NCI-H187 treated with DMSO at 0.1 percent for 48 hours (cell line): Measurements from ENCODE around the gene KLHDC4.
"Not testable (repeated sequence)": the region's sequence is repeated elsewhere in the genome, so short reads cannot be mapped to it uniquely, and the experiment has no call there.

Source experiments
- DNase-seq: peaks from one replicate; lab custom pipeline; 2025; lab: John Stamatoyannopoulos, UW

KLHDC4 gene

DNA sequence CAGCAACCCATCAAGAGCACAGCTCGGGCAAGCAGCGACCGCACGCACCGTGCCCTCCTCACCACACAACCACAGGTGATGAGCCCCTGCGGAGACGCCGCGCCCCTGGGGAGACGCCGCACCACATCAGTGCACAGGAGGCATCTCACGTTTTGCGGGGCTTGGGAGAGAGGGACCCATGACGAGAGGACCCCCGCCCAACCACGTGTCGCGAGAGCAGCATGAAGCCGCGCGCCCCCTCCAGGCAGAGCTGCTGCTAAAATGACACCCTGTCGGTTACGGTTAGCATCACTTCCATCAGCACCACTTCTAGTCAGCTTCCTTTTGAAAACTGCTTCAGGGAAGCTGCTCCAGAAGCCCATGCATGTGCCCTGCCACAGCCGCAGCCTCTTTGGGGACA, 45.3 kb downstream of the KLHDC4 start:
- DNase-seq = no peak

DNA sequence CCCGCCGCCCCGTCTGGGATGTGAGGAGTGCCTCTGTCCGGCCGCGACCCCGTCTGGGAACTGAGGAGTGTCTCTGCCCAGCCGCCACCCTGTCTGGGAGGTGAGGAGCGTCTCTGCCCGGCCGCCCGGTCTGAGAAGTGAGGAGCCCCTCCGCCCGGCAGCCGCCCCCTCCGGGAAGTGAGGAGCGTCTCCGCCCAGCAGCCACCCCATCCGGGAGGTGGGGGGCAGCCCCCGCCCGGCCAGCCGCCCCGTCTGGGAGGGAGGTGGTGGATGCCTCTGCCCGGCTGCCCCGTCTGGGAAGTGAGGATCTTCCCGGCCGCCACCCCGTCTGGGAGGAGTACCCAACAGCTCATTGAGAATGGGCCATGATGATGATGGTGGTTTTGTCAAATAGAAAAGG, 47.0 kb downstream of the KLHDC4 start:
- not testable (repeated sequence) for DNase-seq

DNA sequence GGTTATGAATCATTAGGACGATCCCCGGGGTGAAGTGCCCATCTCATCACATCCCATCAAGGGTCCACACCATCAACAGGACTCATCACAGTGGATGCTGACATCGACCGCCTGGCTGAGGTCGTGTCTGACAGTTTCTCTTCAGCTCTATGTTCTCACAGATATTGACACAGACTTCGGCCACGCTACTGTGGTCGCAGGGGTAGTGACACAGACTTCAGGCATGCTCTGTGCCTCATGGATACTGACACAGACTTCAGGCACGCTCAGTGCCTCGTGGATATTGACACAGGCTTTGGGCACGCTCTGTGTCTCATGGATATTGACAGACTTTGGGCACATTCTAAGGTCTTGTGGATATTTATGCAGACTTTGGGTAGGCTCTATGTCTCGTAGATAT, 50.1 kb downstream of the KLHDC4 start:
- DNase-seq = no peak

DNA sequence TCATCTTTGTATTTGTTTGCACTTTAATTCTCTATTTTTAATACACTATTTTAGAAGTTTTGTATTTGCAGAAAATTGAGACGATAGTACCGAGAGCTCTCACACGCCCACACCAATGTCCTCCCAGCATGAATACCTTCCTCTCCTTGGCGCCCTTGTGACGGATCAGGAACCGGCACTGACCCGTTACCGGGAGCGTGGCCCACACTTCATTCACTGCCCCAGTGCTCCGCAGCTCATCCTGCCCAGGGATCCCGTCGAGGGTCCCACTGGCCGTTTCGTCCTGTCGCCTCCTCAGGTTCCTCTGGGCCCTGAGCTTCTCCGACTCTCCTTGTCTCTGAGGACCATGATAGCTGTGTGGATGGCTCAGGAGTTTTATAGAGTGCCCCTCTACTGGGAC, 50.6 kb downstream of the KLHDC4 start:
- no peak for DNase-seq

DNA sequence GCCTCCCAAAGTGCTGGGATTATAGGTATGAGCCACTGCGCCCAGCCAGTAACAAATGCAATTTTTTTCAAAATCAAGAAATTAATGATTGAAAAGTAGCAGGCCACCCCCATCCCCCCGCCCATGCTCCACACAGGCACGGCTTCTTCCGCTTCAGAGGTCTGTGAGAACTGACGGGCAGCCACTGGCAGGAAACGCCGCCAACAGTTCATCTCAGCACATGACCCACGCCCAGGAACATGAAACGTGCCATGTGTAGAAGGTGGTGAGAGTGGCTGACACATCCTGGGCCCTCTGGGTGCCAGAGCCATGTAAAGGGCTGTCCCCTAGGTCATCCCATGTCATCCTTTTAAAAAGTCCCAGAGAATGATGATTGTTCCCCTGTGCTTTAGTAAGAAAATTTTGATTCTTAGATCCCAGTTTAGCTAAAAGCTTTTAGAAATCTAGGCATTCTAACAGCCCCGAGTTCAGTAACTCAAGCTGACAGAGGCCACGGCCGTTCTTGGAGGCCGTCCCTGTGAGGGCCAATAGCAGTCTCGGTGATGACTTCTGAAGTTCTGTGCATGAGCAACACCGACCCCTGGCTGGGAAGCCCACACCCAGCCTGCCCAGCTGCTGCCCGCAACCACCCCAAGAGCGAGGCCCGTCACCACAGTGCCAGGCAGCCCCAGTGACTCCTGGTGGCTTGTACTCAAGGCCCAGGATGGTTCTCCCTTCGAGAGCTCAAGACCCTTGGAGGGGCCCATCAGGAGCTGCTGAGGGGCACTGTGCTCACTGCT, 52.1 kb downstream of the KLHDC4 start:
- DNase-seq = no peak

DNA sequence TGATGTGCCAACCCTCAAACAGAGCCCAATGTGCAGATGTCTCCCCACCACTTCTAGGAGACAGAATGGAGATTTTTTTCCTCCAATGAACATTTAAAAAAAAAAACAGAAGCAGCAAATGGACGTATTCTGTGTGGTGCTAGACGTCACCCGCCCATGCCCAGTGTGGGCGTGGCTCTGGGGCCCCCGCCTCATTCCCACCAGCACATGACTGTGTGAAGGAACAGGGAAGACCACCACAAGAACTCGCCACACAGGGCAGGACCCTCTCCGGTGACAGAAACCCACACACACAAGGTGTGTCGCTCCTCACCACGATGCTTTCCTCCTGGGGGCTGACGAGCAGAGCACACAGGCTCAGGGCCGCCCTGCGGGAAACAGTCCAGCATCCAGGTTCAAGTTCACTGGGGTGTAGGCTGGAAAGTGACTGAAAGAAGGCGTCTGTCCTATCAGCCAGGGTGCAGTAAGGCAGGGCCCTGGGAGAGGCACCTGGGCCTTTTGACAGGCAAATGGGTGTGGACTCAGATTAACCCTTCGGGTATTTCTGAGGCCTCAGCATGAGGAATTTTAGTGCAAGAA, 53.5 kb downstream of the KLHDC4 start:
- no peak for DNase-seq

DNA sequence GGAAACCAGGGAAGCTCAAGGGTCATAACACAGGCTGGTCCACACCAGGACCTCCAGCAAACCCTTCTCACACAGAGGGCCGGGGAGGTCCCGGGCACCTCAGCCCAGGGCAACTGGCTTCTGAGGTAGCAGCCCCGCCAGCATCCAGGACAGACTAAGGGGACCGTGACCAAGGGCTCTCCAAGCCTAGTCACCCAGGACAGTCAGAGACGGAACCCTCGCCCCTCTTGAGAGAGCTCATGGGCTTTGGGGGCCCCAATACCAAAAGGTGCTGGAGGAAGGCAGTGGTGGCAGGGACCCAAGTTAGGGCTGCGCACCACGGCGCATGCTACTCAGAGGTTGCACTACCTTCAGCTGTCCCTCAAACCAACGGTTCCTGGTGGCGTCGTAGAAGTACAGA, 54.9 kb downstream of the KLHDC4 start:
- no peak for DNase-seq

DNA sequence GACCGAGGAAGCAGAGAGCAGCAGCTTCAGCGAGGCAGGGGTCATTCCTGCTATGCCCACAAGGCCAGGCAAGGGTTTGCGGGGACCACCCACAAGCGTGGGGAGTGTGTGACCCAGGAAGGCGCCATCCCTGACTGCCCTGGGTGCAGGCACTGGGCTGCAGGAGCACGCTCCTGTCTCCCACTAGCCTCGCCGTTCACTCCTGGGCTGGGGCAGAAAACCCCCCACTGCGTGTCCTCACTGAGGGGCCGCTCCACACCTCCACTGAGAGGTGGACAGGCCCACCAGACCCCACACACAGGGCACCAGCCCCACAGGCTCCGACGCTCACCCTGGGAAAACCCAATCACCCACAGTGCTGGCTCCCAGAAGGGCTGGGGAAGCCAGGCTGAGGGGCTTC, 56.1 kb downstream of the KLHDC4 start:
- DNase-seq = no peak

DNA sequence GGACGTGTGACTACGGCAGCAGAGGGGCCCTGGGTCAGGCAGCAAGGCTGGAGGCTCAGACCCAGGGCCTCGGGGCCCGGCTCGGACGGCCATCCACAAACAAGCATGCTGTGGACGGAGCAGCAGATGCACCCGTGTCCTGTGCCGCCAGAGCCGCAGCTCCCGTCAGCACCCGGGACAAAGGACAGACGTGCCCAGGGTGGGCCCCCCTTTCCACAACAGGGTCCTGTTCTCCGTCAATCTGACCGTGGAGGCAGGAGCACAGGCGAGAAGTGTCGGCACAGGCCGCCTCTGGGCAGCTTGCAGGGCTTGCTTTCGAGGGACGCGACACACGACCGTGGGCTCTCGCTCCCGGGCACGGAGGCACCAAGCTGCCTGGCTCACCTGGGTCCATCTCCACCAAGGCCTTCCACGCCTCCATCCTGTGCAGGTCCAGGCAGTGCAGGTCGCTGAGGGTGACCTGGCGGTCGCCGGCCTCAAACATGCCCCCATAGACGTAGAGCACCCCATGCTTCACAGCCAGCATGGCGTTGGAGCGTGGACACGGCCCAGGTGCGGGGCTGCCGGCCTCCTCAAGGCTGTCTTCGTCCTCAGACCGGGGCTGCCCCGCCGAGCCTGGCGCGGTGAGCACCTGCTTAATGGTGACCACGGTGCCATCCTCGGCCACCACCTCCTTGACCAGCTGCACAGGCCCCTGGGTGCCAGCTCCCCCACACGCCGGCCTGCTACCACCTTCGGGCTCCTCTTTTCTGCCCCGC, 56.7 kb downstream of the KLHDC4 start:
- DNase-seq = no peak

DNA sequence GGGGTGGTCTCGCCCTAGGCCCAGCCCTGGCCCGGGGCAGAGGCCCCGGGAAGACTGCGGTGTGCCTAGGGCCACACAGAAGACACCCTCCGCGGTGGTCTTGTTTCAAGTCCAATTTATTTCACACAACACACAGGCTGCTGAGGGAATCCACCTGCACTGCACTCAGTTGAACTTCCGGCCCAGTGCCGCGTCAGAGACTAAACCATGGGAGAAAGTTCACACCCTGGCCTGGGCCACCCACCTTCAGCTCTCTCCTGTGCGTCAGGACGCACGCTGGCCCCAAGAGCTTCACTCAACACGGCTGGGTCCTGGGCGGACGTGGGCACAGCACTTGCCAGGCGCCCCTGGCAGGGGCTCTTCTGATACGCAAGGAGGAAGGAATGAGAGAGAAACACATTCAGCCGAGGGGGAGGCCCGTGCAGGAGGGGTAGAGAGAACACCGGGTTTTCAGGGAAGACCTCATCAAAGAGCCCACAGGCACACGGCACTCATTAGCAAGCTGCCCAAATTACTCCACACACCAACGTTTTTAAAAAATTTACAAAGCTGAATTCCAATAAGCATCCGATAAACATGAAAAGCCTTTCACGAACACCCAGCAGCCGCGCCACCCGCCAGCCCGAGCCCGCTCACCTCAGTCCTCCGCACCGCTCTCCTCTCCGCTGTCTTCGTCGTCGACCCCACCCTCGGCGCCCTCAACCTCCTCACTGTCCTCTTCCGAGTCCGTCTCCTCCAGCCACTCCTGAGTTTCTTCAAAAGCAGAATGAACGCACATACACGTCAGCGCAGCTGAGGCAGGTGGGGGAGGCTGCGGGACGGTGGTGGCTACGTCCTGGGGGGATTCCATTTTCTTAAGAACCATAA, 57.8 kb downstream of the KLHDC4 start:
- DNase-seq = no peak

DNA sequence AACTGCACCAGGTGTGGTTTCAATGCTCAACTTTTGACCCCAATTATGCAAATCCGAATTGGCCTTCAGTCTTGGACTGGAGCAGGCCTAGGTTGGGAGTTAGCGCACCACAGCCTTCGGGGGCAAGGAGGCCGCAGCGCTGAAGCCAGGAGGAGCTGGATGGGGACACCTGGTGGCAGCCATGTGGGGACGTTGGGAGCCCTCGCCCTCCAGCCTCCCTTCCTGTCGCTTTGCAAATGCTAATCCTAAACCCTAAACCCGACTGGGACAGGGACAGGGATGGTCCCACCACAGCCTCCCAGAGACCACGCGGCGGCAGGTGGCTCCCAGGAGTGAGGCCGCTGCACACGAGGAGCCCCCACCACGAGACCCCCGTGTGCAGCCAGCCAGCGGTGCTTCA, 58.7 kb downstream of the KLHDC4 start:
- DNase-seq = no peak

DNA sequence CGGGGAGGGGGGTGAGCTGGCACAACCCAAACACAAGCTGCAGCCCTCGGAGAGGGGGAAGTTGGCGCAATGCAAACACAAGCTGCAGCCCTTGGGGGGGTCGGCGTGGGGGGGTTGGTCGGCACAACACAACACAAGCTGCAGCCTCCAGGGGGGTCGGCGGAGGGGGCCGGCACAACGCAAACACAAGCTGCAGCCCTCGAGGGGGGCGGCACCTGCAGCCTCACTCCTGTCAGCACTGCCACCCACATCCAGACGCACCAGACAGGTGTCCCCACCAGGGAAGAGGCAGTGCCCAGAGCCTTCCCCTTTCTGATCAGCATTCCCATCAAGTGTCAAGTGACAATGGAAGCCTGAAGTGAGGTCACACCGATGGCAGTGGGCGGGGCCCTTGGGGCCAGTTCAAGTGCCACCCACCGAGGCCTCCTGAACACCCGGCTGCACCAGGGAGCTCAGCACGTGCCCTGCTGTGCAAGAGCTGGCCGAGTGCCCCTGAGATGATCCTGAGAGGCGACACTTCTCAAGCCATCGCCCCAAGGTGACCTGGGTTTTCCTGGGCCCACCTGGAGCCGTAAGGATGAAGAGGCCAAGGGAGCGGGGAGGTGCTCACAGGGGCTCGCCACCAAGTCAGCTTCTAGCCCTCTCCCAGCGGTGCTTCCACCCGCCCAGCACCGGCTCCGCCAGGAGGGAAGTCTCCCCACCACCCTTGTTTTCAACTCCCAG, 59.3 kb downstream of the KLHDC4 start:
- DNase-seq = peak; percentile 24

DNA sequence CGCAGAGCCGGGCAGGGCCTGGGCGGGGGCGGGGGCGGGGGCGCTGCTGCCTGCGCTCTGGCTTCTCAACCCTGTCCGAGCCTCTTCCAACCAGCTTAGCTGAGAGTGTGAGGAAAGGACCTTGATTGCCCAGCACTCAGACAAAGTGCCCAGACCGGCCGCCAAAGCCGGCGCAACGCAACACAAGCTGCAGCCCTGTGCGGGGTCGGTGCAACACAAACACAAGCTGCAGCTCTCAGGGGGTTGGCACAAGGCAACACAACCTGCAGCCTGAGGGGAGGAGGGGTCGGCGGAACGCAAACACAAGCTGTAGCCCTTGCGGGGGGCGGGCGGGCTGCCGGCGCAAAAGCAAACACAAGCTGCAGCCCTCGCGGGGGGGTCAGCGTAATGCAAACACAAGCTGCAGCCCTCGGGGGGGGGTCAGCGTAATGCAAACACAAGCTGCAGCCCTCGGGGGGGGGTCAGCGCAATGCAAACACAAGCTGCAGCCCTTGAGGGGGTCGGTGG, 60.0 kb downstream of the KLHDC4 start:
- DNase-seq = no peak

DNA sequence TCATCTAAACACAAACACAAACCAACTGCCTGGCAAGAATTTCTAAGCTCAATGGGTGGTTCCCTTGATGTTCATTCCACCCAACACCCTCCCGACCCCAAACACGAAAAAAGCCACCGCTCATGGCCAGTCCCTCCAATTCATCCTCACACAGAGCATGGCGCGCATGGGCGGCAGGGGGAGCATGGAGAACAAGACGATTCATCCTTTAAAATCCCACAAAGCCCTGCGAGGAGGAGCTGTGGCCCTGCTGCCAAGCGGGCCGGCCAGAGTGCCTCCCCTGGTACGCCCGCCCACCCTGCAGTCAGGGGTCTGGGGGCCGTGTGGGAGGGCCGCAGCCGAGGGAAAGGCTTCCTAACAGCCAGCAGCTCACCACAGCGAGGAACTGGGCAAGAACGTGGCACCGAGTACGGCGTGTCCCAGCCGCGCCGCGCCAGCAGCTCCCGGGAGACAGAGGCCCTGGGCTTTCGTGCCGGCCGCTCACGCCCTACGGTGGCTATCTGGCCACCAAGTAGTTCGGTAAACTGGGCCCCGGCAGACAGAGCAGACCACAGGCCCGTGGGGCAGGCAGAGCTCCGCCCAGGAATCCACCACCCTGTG, 60.9 kb downstream of the KLHDC4 start:
- DNase-seq = no peak

DNA sequence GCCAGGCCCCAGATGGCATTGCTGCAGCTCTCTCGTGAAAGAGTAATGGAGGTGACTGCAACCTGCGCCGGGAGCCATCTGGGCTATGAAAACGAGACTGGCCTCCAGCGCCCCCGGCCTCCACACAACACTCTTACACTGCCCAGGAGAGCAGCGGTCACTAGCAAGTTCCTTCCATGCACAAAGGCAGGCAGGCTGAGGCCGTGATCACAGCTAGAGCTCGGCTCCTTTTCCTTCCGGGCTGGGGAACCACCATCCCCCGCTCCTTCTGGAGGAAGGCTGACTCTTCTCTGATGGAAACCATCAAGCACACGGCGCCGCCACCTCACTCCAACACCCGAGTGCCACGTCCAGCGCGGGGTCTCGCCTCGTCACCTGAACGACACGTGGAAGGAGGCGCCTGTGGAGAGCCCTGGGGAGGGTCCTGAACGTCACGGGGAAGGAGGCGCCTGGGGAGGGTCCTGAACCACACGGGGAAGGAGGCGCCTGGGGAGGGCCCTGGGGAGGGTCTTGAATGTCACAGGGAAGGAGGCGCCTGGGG, 61.9 kb downstream of the KLHDC4 start:
- no peak for DNase-seq

DNA sequence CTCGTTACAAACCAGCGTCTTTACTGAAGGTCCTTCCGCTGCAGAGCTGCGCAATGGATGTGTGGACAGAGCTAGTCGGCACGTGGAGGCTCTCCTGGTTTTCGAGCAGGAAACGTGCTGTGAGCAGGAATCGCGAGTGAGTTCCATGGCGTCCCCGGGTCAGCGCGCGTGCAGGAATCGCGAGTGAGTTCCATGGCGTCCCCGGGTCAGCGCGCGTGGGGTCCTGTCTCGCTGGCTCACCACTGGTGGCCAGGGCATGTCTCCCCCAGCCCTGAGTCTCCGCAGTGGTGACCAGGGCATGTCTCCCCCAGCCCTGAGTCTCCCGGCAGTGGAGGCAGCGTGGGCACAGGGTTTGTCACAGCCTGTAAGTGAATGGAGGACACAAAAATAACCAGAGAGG, 62.7 kb downstream of the KLHDC4 start:
- no peak for DNase-seq

DNA sequence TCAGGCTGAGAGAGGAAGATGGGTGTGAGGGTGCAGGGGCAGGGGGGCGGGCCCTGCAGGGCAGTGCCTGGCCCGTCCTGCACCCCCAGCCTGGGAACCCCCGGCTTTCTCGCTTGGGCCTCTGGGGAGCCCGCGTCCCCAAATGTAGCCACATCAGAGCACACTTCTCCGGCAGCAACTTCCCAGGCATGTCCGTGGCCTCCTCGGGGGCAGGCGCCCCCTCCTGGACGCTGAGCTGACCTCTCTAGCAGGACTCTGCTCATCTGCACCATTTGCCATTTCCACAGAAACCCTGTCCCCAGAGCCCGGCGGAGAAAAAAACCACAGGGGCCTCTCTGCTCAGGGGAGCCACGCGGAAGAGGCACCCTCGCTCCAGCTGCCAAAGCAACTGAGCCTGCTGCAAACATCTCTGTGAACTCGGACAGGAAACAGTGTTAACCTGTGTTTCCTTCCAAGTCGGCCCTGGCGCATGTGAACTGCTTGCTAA, 63.4 kb downstream of the KLHDC4 start:
- no peak for DNase-seq

DNA sequence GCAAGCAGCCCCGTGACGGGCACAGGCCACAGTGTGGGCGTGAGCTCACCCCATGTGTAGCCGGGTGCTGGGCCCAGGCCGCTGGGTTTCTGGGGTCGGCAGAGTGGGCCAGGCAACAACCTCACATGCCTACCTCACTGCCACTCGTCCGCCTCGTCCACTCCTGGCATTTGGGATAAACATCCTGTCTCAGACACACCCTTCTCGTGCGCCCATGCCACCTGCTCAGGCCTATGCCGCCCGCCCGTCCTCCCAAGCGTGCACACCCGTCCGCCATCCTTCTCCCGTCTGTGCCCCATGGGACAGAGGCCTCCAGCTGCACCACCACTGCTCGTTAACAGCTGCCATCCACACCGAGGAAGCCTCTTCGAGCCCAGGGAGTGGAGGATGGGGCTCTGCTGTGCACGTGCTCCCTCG, 64.3 kb downstream of the KLHDC4 start:
- no peak for DNase-seq

DNA sequence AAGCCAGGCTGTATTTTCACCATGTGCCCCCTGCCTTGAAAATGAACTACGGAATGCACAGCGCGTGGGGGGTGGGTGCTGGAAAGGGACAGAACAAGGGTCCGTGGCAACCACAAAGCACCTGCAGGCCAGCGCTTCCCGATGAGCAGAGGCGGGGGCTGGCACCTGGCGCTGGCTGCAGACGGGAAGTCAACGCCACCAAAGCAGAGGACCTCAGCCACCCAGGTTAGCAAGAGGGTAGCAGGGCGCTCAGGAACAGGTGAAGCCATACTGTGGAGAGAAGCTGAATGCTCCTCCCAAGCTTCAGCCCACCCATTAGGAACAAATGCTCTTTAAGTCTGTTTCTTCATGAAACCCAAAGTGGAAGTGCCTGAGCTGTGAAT, 64.7 kb downstream of the KLHDC4 start:
- DNase-seq = no peak

DNA sequence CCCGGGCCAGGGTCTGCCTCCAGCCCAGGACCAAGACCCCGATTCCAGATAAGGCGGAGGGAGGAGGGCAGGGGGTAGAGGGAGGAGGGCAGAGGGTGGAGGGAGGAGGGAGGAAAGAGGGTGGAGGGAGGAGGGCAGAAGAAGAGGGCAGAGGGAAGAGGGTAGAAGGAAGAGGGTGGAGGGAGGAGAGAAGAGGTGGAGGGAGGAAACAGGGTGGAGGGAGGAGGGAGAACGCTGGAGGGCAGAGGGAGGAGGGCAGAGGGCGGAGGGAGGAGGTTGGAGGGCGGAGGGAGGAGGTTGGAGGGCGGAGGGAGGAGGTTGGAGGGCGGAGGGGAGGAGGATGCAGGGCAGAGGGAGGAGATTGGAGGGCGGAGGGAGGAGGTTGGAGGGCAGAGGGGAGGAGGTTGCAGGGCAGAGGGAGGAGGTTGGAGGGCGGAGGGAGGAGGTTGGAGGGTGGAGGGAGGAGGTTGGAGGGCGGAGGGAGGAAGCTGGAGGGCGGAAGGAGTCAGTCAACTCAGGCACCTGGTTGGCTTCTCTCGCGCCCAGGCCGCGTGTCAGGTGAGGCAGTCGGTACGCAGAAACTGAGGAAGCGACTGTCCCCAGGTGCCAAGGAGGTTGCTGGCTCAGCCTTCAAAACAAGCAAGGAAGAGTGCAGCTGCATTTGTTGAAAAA, 65.2 kb downstream of the KLHDC4 start:
- DNase-seq = no peak
